Spleen (tissue), 7 donors: ENCODE data around the gene PLXNA2.

Experiments used
- POLR2A ChIP-seq, 3 donors: fragments of 450-650 bp; IDR thresholded peaks; one replicate each; pipeline ENCODE4 v1.5.1; 2017; ENCODE audit warnings: antibody characterized with exemption in 3 of 3, mild to moderate bottlenecking in 1 of 3
- POLR2AphosphoS5 ChIP-seq, 3 donors: sonication (generic); formaldehyde crosslinking; IDR thresholded peaks; one replicate each; pipeline ENCODE4 v1.5.1; 2017; ENCODE audit warnings: antibody characterized with exemption in 3 of 3
- TF ChIP-seq, protein P1 (sequence below), 11 experiments: fragments of 200-600 bp in 7 of 11; fragments of 450-650 bp in 4 of 11; sonication (generic) in 4 of 11; IDR thresholded peaks in 8 of 11; conservative IDR thresholded peaks in 3 of 11; 1 replicate in 7 of 11; 2 replicates in 4 of 11; pipeline versions ENCODE4 v1.4.0 to v1.8.0; 2016 to 2021; ENCODE audit warnings: antibody characterized with exemption in 11 of 11, inconsistent platforms in 4 of 11, mild to moderate bottlenecking in 1 of 11
- donor health status: DM: no; HTN: no; CAD: no; lungs with moderate emphysema.
- donor health status: DM: no; HTN: no; CAD: no.
- donor health status: DM: no; HTN: no; CAD: no.

DNA sequence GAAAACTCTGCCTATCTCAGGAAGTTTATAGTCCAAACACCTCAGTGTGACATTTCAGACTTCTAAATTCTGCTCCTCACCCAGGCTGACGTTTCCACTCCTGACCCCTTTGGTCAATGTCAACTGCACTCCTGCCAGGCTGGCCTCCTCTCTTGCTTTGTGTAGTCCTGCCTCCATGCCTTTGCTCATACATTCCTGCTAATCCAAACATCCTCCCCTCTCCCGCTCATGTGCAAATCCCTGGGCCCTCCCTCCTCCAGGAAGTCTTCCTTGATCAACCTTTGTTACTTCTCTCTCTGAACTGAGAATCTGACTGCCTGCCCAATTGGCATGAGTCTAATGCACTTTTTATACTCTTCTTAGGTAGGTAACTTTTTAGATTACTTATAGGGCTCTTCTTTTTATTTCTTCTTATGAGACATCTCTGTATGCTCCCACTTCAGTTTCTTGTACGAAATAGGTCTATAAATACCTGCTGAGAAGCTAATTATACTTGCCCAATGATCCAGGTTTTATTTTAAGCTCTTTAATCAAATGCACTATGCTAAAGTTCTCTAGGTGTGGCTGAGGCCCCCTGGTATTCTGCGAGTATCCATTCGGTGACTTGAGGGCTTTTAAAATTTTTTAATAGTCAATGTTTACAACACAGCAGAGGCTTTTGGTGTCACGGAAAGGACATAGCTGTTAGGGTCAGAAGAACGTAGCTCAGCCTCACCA lies 128.1 kb downstream of the PLXNA2 start:
- TF ChIP-seq, protein P1, sequence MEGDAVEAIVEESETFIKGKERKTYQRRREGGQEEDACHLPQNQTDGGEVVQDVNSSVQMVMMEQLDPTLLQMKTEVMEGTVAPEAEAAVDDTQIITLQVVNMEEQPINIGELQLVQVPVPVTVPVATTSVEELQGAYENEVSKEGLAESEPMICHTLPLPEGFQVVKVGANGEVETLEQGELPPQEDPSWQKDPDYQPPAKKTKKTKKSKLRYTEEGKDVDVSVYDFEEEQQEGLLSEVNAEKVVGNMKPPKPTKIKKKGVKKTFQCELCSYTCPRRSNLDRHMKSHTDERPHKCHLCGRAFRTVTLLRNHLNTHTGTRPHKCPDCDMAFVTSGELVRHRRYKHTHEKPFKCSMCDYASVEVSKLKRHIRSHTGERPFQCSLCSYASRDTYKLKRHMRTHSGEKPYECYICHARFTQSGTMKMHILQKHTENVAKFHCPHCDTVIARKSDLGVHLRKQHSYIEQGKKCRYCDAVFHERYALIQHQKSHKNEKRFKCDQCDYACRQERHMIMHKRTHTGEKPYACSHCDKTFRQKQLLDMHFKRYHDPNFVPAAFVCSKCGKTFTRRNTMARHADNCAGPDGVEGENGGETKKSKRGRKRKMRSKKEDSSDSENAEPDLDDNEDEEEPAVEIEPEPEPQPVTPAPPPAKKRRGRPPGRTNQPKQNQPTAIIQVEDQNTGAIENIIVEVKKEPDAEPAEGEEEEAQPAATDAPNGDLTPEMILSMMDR (IDR thresholded peaks at IDR 0.05 in 8 of 11, conservative IDR thresholded peaks at IDR 0.05 in 3 of 11): no peak
- TF ChIP-seq POLR2A (IDR thresholded peaks at IDR 0.05) (no peak), POLR2AphosphoS5 (IDR thresholded peaks at IDR 0.05) (no peak)
